HUDEP-2 (cell line): ENCODE data around the gene TESK1.
"Not testable (repeated sequence)": the region's sequence is repeated elsewhere in the genome, so short reads cannot be mapped to it uniquely, and the experiment has no call there.

Experiments
- DNase-seq, 76 experiments: peaks; one replicate each; lab custom pipeline; 2025; ENCODE audit not compliant: unreplicated experiment in 76 of 76; lab: John Stamatoyannopoulos, UW

Gene TESK1

DNA sequence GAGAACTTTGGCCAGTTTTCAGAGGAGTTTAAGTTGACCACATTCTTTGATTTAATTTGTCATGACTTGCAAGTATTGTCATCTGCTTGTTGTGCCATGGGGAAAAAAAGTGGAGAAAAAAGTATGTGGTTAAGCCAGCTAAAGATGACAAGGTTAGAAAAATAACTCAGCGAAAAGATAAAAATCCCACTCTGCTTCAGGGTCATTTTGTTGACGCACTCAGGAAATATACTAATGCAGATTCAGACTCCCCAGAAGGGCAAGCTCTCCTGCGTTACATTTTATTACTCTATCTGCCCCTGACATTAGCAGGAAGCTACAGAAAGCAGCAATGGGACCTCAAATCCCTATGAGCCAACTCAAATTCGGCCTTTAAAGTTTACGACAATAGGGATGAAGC lies 27.6 kb upstream of the TESK1 start:
- DNase-seq, result no peak

DNA sequence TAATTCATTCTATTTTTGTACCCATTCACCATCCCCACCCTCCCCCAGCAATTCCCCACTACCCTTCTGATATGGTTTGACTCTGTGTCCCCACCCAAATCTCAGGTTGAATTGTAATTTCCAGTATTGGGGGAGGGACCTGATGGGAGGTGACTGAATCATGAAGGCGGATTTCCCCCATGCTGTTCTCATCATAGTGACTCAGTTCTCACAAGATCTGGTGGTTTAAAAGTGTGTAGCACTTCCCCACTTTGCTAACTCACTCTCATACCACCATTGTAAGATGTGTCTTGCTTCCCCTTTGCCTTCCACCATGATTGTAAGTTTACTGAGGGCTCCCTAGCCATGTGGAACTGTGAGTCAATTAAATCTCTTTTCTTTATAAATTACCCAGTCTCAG lies 25.9 kb upstream of the TESK1 start:
- DNase-seq, result no peak

DNA sequence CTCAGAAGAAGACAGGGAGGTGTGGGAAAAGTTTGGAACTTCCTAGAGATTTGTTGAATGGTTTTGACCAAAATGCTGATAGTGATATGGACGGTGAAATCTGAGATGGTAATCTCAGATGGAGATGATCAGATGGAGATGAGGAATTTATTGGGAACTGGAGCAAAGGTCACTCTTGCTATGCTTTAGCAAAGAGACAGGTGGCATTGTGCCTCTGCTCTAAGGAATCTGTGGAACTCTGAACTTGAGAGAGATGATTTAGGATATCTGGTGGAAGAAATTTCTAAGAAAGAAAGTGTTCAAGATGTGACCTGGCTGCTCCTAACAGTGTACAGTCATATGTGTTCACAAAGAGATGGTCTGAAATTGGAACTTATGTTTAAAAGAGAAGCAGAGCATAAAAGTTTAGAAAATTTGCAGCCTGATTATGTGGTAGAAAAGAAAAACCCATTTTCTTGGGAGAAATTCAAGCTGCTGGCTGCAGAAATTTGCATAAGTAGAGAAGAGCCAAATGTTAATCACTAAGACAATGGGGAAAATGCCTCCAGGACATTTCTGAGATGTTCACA lies 25.3 kb upstream of the TESK1 start:
- DNase-seq, result not testable (repeated sequence)

DNA sequence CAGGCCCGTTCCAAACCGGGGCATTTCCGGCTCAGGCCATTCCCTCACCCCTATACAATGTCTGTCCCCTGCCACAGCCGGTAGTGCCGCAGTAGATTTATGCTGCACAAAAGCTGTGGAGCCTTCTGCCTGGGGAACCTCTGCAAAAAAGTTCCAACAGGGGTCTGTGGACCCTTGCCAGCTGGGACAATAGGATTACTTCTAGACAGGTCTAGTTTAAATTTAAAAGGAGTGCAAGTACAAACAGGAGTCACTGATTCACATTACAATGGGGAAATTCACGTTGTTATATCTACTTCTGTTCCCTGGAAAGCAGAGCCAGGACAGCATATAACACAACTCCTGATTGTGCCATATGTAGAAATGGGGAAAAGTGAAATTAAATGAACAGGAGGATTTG lies 21.5 kb upstream of the TESK1 start:
- DNase-seq, result not testable (repeated sequence)

- not testable (repeated sequence) for DNase-seq
Observed at GRCh38 chr9:35584681-35585080, 20.4 kb upstream of the TESK1 start.

DNA sequence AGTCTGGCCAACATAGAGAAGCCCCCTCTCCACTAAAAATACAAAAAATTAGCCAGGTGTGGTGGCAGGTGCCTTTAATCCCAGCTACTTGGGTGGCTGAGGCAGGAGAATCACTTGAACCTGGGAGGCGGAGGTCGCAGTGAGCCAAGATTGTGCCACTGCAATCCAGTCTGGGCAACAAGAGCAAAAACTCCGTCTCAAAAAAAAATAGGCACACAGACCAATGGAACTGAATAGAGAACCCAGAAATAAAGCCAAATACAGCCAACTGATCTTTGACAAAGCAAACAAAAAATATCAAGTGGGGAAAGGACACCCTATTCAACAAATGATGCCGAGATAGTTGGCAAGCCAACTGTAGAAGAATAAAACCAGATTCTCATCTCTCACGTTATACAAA lies 16.6 kb upstream of the TESK1 start:
- DNase-seq, result not testable (repeated sequence)

DNA sequence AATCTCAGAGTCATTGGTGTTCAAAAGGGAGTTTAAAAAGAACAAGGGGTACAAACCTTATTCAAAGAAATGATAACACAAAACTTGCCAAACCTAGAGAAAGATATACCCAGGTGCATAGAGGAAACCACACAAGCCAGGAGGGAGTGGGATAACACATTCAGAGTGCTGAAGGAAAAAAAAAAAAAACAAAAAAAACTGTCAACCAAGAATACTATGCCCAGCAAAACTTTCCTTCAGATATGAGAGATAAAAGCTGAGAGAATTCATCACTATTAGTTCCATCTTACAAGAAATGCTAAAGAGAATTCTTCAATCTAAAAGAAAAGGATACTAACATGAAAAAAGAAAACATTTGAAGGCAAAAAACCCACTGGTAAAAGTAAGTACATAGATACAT lies 11.5 kb upstream of the TESK1 start:
- no peak for DNase-seq

DNA sequence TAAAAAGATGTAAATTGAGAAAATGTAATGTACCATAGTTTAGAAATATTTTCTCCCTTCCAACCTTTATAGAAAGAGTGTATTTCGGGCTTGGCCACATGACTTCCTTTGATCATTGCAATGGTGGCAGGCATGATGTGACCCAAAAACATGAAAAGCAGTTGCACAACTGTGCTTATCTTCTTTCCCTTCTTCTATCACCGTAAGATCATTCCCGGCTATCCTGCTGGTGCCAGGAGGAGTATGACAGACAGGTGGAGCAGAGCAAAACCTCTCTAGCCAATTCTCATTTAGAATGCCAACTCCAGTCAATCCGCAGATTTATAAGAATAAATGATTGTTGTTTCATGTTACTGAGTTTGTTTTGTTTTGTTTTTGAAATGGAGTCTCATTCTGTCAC lies 10.6 kb upstream of the TESK1 start:
- DNase-seq, result no peak

DNA sequence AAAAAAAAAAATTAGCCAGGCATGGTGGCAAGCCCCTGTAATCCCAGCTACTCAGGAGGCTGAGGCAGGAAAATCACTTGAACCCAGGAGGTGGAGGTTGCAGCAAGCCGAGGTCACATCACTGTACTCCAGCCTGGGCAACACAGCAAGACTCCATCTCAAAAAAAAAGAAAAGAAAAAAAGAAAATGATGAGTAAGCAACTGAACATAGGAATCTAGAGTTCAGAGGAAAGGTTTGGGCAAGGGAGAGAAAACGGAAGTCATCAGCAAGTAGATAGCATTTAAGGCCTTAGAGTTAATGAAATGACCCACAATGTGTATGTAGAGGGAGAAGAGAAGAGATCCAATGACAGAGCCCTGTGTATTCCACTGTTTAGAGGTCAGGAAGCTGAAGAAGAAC lies 8.2 kb upstream of the TESK1 start:
- DNase-seq, result not testable (repeated sequence)

- no peak for DNase-seq
Observed at GRCh38 chr9:35598866-35599590, 6.0 kb upstream of the TESK1 start.

GRCh38 chr9:35599763-35600604 lies 5.1 kb upstream of the TESK1 start:
- no peak for DNase-seq

- DNase-seq, result peak in 26 of 76 experiments; percentile 7 to 74 (median 28)
Observed at GRCh38 chr9:35603506-35603985, 1.5 kb upstream of the TESK1 start.

- peak; percentile 76 to 99 (median 98) for DNase-seq
Observed at GRCh38 chr9:35603986-35604577, 980 bp upstream of the TESK1 start.

DNA sequence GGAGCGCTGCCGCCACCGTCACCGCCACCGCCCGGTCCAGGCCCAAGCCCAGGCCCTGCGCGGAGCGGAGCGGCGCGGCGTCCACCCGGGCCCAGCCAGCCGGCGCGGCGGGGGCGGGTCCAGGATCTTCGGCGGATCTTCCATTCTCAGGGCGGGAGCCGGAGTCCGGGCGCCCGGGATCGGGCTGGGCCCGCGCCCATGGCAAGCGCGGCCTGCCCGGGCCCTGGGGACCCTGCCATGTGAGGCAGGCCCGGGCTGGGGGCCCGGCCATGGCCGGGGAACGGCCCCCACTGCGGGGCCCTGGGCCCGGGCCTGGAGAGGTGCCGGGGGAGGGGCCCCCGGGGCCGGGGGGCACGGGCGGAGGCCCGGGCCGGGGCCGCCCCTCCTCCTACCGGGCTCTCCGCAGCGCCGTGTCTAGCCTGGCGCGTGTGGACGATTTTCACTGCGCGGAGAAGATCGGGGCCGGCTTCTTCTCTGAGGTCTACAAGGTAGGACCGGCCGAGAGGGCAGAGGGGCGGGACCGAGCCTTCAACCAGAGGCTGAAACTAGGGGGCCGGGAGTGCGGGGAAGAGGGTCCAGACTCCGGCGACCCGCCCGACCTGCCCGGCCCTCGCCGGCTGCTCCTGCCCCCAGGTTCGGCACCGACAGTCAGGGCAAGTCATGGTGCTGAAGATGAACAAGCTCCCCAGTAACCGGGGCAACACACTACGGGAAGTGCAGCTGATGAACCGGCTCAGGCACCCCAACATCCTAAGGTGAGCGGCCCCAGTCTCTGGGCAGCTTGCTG lies 482 bp downstream of the TESK1 start:
- peak in 5 of 76 experiments; percentile 6 to 39 (median 28) for DNase-seq

- DNase-seq, result no peak
Observed at GRCh38 chr9:35606138-35606504, 1.1 kb downstream of the TESK1 start.

- no peak for DNase-seq
Observed at GRCh38 chr9:35606726-35607125, 1.7 kb downstream of the TESK1 start.

GRCh38 chr9:35608221-35608620 lies 3.2 kb downstream of the TESK1 start:
- DNase-seq, result no peak

DNA sequence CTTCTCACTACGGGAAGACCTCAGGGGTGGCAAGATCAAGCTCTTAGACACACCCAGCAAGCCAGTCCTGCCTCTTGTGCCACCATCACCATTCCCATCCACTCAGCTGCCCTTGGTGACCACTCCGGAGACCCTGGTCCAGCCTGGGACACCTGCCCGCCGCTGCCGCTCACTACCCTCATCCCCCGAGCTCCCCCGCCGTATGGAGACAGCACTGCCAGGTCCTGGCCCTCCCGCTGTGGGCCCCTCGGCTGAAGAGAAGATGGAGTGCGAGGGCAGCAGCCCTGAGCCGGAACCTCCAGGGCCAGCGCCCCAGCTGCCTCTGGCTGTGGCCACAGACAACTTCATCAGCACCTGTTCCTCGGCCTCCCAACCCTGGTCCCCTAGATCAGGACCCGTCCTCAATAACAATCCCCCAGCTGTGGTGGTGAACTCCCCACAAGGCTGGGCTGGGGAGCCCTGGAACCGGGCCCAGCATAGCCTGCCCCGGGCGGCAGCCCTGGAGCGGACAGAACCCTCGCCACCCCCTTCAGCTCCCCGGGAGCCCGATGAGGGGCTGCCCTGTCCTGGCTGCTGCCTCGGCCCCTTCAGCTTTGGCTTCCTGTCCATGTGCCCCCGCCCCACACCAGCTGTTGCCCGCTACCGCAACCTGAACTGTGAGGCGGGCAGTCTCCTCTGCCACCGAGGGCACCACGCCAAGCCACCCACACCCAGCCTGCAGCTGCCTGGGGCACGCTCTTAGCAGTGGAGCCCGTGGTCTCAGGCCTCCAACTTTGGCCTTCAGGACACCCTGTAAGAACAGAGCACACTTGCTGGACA lies 4.1 kb downstream of the TESK1 start:
- peak in 1 of 76 experiments; percentile 24 for DNase-seq

DNA sequence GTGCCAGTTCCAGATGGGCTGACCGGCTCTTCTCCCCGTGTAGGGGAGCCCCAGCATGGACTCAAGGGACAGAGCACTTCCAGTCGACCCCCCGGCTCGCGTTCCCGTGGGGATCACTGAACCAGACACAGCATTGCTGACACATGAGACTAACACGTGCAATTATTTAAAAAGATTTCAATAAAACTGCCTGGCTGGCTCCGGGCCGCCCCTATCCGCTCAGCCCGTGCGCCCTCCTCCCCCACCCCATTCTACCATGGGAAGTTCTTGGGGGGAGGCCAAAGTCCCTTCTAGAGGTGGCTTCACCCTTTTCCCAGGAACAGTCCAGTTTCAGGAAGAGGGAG lies 4.7 kb downstream of the TESK1 start:
- DNase-seq, result no peak
